HG03175 (cell line): ENCODE measurements around the gene SRPK1.

Source experiments
- ATAC-seq: cut with Tn5 transposase; IDR thresholded peaks from one replicate; pipeline ENCODE4 v1.9.1; 2021; ENCODE audit warnings: mild to moderate bottlenecking, moderate library complexity; ENCODE audit not compliant: unreplicated experiment

Gene SRPK1

DNA sequence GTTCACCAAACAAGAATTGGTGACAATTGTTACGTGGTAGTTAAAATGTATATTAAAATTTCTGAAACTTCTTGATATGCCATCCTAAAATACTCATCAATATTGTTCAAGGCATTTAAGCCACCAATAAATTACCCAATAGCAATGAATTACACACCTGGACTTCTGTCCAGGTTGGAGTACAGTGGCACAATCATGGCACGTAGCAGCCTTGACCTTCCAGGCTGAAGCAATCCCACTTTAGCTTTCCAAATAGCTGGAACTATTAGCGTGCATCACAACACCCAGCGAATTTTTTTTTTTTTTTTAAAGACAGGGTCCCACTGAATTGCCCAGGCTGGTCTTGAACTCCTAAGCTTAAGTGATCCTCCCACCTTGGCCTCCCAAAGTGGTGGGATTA lies 17.2 kb downstream of the SRPK1 start:
- ATAC-seq: no peak

- no peak for ATAC-seq
Observed at GRCh38 chr6:35900448-35900847, 20.4 kb downstream of the SRPK1 start.

GRCh38 chr6:35898003-35898402 lies 22.9 kb downstream of the SRPK1 start:
- ATAC-seq: no peak

DNA sequence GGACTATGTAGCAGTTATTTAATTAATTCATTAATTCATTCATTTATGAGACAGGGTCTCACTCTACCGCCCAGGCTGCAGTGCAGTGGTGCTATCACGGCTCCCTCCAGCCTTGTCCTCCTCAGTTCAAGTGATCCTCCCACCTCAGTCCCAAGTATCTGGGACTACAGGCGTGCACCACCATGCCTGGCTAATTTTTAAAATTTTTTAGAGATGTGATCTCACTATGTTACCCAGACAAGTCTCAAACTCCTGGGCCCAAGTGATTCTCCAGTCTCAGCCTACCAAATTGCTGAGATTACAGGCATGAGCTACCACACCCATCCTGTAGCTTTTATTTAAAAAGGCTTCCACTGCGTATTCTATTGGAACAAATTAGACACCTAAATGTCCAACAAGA lies 23.4 kb downstream of the SRPK1 start:
- no peak for ATAC-seq

DNA sequence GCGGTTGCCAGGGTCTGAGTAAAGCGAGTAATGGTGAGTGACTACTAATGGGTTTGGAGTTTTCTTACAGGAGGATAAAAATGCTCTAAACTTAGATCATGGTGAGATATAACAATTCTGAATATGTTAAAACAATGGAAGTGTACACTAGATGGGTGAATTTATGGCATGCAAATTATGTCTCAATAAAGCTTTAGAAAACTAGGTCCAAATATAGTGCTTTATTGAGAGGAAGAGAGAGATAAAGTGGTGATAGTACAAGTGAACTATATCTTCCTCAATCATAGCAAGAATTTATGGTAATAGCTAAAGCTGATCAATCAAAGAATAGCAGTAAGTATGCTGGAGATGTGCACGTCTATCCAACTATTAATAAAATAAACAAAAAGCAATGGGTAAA lies 23.9 kb downstream of the SRPK1 start:
- no peak for ATAC-seq

GRCh38 chr6:35896228-35896627 lies 24.7 kb downstream of the SRPK1 start:
- no peak for ATAC-seq

DNA sequence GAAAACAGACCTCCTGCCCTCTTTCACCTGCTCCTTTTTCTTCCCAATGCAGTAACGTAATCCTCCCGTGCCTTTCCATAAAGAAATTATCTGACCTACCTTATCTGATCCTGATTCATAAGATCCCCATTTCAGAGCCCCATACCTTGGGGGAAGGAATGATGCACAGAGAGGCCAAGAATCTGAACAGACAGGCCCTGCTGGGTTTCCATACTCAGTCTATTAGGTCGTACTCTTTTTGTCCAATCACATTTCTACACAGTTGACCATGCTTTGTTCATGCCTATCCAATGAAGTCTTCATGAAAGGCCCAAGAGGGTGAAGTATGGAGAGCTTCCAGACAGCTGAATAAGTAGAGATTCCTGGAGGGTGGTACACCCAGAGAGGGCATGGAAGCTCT lies 25.3 kb downstream of the SRPK1 start:
- ATAC-seq: no peak

DNA sequence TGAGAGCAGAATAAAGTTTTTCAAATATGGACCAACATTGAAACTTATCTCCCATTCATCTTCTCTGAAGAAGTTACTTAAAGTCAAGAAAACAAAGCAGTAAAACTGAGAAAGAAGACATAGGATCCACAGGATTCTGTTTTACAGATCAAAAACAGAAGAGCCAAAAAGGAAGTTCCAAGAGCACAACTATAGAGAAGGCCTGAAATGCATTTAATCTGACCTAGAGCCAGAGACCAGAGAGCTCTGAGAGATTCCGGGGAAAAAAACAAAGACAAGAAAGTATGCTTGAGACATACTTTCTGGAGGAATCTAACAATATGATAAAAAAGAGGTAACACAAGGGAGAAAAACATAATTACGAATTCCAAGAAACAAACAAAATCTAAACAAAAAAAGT lies 26.1 kb downstream of the SRPK1 start:
- ATAC-seq: no peak

GRCh38 chr6:35893246-35893645 lies 27.7 kb downstream of the SRPK1 start:
- ATAC-seq: no peak

GRCh38 chr6:35892482-35892881 lies 28.4 kb downstream of the SRPK1 start:
- no peak for ATAC-seq

DNA sequence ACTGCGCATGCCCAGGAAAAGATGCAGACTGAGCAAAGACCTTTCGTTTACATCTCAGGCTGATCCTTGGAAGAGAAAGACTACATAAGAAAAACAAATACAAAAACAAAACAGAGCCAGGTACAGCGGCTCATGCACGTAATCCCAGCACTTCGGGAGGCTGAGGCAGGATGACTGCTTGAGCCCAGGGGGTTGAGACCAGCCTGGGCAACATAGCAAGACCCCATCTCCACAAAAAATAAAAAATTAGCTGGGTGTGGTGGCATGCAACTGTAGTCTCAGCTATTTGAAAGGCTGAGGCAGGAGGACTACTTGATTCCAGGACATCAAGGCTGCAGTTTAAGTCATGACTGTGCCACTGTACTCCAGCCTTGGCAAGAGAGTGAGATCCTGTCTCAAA lies 41.7 kb downstream of the SRPK1 start:
- ATAC-seq: no peak

GRCh38 chr6:35876902-35877301 lies 44.0 kb downstream of the SRPK1 start:
- no peak for ATAC-seq

- ATAC-seq: no peak
Observed at GRCh38 chr6:35874730-35875129, 46.2 kb downstream of the SRPK1 start.

DNA sequence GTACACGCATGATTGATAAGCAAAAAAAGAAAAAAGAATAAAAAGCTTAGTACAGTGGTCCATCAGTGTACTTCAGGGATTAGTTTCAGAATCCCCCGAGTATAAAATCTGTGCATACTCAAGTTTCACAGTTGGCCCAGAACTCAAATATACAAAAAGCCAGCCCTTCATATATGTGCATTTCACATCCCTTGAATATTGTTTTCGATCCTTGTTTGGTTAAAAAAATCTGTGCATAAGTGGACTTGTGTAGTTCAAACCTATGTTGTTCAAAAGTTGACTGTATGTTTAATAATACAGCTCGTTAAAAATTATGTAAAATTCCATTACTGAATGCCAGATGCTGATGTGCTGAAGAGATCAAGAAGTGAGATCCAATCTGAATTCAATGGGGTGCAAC lies 61.5 kb downstream of the SRPK1 start:
- no peak for ATAC-seq

DNA sequence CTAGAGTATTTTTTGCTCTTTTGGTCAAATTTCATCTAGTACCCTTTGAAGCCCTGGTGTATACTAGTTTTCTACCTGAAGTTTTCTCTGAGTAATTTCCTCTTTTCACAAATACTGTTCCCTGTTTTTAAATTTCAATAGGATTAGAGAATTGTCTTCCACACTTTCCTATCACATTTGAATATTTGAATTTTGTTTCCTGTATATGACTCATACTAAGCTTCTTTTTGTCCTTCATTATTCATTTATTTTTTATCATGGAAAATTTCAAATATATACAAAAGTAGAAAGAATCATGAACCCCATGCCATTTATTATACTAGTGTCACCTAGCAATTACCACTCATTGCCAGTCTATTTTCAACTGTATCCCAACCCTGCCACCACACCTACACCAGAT lies 63.0 kb downstream of the SRPK1 start:
- no peak for ATAC-seq

DNA sequence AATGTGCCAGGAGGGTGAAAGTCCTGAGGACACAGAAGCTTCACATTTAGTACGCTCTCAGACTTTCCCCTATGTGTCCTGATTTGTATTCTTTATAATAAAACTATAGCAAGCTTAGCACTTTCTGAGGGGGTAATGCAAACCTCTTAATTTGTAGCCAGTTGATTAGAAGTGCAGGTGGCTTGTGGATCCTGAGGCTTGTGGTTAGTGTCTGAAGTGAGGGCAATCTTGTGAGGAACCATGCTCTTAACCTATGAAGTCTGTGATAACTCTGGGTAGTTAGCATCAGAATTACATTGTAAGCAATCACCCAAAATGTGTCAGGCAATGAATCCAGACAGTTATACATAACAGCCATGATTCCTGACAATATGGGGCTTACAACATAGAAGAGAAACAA lies 64.6 kb downstream of the SRPK1 start:
- no peak for ATAC-seq

DNA sequence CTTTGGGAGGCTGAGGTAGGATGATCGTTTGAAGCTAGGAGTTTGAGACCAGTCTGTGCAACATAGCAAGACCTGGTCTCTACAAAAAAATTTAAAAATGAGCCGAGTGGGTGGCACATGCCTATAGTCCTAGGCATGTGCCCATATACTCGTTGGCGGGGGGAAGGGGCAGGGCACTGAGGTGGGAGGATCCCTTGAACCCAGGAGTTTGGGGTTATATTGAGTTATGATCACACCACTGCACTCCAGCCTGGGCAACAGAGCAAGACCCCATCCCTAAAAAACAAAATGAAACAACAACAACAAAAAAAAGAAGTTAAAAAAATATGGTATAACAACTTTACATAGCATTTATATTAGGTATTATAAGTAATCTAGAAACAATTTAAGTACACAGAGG lies 67.9 kb downstream of the SRPK1 start:
- ATAC-seq: no peak

DNA sequence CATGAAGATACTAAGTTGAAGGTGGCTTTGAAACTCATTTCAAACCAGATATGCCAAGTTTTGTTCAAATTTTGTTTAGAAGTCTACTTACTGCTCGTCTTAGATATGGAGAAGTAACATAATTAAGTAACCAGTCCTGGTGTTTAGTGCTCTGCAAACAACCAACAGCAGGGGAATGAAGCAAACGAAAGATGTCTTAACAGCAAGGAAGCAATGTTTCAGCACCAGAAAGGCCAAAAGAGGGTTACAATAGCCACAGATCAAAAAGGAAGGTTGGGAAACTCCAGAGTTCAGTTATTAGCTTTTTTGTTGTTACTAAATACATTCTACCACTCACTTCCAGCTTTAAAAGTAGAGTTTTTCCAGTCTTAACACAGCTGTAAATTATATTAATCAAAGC lies 70.7 kb downstream of the SRPK1 start:
- ATAC-seq: no peak

- no peak for ATAC-seq
Observed at GRCh38 chr6:35844290-35844689, 76.6 kb downstream of the SRPK1 start.

DNA sequence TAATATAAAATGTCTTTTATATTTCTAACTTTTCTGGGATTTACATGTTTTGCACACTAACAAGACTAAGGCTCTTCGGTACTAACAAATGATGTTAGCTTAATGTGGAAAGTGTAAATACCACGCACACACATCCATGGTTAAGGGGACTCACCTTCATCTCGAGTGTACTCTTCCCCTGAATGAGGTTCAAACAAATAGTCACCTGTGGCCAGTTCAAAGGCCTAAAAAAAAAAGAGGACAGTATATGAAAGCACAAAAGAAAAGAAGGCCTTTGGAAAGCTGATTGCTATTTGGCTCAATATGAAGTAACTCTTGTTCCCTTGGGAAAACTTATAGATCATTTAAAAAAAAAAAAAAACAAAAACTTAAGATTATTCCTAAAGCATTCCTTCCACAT lies 78.5 kb downstream of the SRPK1 start:
- ATAC-seq: no peak

DNA sequence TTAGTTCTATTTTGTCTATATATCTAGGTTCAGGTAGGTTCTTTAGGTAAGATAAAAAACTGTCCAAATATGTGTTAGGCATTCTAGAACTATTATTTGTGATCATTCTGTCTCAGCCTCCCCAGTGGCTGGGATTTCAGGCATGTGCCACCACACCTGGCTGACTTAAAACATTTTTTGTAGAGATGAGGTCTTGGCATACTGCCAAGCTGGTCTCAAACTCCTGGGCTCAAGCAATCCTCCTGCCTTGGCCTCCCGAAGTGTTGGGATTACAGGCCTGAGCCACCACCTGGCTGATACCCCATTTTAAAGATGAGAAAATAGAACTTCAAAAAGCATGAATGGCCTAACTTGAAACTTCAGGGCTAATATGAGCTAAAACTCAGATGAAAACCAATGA lies 81.9 kb downstream of the SRPK1 start:
- ATAC-seq: no peak

DNA sequence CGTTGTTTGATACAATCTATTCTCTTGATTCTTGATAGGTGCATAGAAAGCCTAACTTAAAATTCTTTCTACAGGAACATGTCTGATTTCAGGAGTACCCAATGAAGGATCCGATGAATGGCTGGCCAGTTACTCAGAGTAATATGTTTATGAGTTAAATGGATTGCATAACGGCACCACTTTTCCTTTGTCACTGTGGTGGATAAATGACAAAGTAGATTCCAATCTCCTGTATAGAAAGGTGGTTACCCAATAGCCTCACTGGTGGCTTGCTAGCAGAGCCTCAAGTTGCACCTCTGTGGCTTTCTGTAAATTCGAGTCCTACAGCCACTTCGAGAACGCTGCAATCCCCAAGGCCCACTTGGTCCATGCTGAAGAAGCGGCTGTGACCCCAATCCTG lies 87.4 kb downstream of the SRPK1 start:
- ATAC-seq: no peak

- ATAC-seq: no peak
Observed at GRCh38 chr6:35831257-35832007, 89.5 kb downstream of the SRPK1 start.
